HG02610 (cell line): ENCODE results near the gene ANXA2.
"Not testable (repeated sequence)": the region's sequence is repeated elsewhere in the genome, so short reads cannot be mapped to it uniquely, and the experiment has no call there.

Experiments used
- ATAC-seq: cut with Tn5 transposase; IDR thresholded peaks from one replicate; pipeline ENCODE4 v1.9.1; 2021; ENCODE audit warnings: mild to moderate bottlenecking, moderate library complexity; ENCODE audit not compliant: unreplicated experiment

Gene ANXA2

GRCh38 chr15:60346653-60347052 is 51.1 kb downstream of the ANXA2 start:
- no peak for ATAC-seq

GRCh38 chr15:60346077-60346476 is 51.7 kb downstream of the ANXA2 start:
- ATAC-seq: no peak

GRCh38 chr15:60345598-60345997 is 52.2 kb downstream of the ANXA2 start:
- no peak for ATAC-seq

- no peak for ATAC-seq
These were observed 52.8 kb downstream of the ANXA2 start for GRCh38 chr15:60344987-60345386.

- no peak for ATAC-seq
These were observed 53.3 kb downstream of the ANXA2 start for GRCh38 chr15:60344461-60344860.

GRCh38 chr15:60343221-60343970 is 54.4 kb downstream of the ANXA2 start:
- no peak for ATAC-seq

GRCh38 chr15:60340207-60340921 is 57.4 kb downstream of the ANXA2 start:
- ATAC-seq: no peak

GRCh38 chr15:60339236-60339635 is 58.5 kb downstream of the ANXA2 start:
- no peak for ATAC-seq

GRCh38 chr15:60338810-60339209 is 59.0 kb downstream of the ANXA2 start:
- ATAC-seq: no peak

- ATAC-seq: no peak
These were observed 60.7 kb downstream of the ANXA2 start for GRCh38 chr15:60337076-60337475.

GRCh38 chr15:60335296-60335695 is 62.5 kb downstream of the ANXA2 start:
- ATAC-seq: not testable (repeated sequence)

GRCh38 chr15:60328852-60329443 is 68.8 kb downstream of the ANXA2 start:
- no peak for ATAC-seq

- ATAC-seq: no peak
These were observed 70.7 kb downstream of the ANXA2 start for GRCh38 chr15:60326824-60327654.

- ATAC-seq: no peak
These were observed 71.4 kb downstream of the ANXA2 start for GRCh38 chr15:60326343-60326742.

- no peak for ATAC-seq
These were observed 71.9 kb downstream of the ANXA2 start for GRCh38 chr15:60325905-60326304.

- no peak for ATAC-seq
These were observed 72.9 kb downstream of the ANXA2 start for GRCh38 chr15:60324706-60325438.

GRCh38 chr15:60323322-60323721 is 74.5 kb downstream of the ANXA2 start:
- no peak for ATAC-seq

- no peak for ATAC-seq
These were observed 77.4 kb downstream of the ANXA2 start for GRCh38 chr15:60320365-60320764.

- no peak for ATAC-seq
These were observed 79.4 kb downstream of the ANXA2 start for GRCh38 chr15:60318216-60318867.

GRCh38 chr15:60316961-60317360 is 80.8 kb downstream of the ANXA2 start:
- no peak for ATAC-seq
